Dedifferentiated amniotic fluid mesenchymal stem cell (primary cell): ENCODE measurements around the gene CXCL11.
"Not testable (repeated sequence)": the region's sequence is repeated elsewhere in the genome, so short reads cannot be mapped to it uniquely, and the experiment has no call there.

Source experiments
- DNase-seq: peaks from one replicate; pipeline ENCODE4 v3.0.0-alpha.2; 2016; ENCODE audit errors: extremely low spot score

The CXCL11 gene

GRCh38 chr4:76035799-76036380, at the start of gene CXCL11:
Gene CXCL11, minus strand, starts transcription at chr4:76036070. Its CDS starts 83 bp downstream, at chr4:76035987.
- DNase-seq: no peak

DNA sequence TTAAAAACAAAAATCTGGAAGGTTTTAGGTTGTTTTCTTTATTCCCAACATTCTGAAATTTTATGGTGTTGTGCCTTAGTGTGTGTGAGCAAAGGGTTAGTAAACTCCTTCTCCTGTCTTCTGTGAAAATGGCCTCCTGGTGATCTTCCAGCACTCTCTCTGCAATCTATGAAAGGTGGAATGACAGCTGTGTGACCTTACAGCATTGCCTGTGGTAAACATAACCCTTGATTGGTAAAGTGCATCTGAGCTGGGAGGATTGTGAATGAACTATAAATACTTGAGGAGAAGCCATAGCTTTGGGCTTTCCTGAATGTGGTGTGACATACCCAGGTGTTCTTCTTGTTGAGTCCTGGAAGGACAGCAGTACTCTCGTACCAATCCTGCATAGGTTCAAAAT, 48.7 kb upstream of the CXCL11 start:
- DNase-seq: no peak

DNA sequence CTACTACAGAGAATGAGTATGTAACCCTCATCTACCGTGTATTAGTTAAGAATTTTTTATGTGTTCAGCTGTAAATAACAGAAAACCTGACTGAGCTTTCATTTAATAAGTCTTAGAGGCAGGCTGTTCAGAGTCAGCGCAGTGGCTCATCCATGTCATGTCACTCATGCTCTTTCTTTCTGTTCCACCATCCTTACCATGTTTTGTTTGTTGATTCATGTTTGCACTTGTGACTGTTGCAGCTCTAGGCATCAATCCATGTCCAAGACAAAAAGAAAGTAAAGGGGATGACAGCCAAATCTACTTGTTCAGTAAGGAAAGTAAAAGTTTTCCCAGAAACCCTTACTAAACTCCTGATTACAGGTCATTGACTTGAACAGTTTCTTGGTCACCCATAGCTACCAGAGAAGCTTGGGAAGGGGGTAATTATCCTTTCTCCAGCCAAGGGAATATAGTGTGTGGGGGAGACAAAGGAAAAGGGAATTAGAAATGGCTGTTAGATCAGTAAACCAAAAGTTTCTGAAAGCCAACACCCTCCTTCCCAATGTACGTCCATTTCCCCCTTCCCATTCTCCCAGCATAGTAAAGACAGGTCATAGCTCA, 47.6 kb upstream of the CXCL11 start:
- DNase-seq: no peak

DNA sequence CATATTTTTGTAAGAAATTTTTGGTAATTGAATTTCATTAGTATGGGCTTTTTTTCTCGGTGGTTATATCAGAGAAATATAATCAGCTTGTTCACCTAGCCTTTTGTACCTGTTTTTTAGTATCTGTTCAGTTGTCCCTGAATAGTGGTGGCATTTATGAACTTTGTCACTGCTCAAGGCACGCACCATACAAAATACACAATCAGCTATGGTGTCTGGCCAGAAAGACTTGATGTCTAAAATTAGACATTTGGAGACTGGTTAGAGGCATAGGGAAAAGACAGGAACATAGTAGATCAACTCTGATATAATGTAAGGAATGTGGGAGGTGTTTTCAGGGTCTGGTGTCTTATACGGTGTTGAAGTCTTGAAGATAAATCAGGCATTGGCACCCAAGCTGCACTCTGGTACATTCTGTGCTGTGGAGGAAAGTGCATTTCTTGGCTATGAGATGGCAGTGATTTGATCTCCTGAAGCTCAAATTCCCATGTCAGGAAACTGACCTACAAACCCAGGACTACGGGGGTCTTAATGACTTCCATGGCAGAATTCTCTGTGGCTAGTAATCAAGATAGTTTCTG, 42.3 kb upstream of the CXCL11 start:
- DNase-seq: no peak

DNA sequence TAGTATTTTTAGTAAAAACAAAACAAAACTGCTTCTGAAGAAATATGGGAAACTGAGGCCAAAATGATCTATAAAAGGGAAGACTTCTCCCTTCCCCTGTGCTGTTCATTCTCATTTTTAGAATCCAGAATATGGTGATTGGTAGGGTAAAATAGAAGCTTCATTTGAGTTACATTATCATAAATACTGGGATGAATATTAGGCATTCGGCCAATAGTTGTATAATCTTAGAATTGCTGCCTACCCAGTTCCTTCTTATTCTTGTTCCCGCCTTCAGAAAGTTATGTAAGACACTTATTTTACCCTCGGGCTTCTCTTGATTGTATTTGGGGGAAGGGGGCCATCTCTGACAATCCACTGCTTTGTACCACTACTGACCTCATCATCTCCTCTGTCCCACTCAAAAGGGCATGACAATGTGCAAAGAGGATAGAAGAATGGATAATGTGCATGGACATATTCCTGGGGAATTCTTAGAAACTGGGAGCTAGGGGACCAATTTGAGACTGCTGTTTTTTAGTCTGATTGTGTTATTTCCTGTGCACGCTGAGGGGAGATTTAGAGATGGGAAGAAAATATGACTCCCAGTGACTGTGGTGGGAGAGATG, 39.2 kb upstream of the CXCL11 start:
- no peak for DNase-seq

DNA sequence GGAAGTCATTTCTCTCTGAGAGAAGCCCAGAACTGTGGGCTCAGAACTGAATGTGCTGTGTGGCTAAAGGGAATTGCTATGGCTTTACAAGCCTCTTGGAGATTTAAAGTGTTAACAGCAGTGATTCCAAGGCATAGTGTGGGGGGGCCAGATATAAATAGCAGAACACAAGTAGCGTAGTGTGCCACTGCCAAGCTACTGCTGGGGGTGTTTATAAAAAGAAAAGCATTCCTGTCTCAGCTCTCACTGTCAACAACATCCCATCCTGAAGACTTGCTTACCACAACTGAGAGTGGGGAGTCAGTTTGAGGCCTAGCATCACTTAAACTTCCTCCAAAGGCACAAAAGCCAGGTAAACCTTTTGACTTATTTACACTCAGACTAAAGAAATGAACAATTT, 38.6 kb upstream of the CXCL11 start, which contains the start of gene ART3:
Gene ART3, plus strand, starts transcription at position 242 of the 400 bp plus-strand sequence. CDS start 1,181 bp downstream, outside the sequence.
- DNase-seq: no peak

- no peak for DNase-seq
These were observed 36.9 kb upstream of the CXCL11 start for GRCh38 chr4:76072760-76073159.

DNA sequence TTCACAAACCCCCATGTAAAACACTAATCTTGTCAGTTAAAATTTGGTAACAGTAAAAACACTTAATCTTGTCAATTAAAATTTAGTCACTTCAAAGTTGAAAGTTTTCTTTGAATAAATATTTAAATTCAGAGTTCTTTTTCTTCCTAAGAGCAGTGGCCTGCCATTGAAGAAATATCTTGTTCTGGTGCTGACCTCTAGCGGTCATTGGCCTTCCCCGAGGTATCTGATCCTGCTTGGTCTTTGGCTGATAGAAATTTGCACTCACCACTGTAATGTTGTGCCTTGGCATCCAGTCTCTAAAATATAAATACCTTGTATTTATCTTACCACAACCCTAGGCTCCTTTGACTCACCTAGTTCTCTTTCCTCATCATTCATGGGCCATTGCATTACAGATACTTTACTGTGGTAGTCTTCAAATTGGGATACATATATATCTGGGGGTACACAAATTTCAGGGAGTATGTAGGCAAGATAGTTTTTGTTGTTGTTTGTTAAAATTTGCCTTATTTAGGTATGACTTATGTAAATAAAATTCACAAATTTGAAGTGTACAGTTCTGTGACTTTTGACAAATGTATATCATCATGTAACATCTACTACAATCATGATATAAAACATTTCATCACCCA, 31.9 kb upstream of the CXCL11 start:
- peak; percentile 78 for DNase-seq

- DNase-seq: no peak
These were observed 30.7 kb upstream of the CXCL11 start for GRCh38 chr4:76066546-76066945.

DNA sequence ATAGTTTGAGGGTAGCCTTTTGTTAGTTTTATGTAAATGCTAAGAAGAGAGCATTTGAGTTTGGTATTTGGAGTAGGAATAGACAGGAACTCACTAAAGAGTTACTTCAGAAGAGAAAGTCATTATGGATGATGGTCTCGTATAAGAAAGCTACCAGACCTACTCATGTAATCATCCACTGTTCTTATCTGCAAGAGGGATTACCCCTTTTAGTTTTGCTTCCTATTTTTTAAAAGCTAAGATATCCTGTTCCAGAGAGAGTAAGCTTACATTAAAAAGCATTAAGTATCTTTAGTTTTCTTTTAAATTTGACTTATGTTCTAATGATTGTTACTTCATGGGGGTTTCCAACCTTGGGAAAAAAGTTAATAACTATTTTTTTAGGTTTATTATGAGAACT, 26.1 kb upstream of the CXCL11 start:
- no peak for DNase-seq

DNA sequence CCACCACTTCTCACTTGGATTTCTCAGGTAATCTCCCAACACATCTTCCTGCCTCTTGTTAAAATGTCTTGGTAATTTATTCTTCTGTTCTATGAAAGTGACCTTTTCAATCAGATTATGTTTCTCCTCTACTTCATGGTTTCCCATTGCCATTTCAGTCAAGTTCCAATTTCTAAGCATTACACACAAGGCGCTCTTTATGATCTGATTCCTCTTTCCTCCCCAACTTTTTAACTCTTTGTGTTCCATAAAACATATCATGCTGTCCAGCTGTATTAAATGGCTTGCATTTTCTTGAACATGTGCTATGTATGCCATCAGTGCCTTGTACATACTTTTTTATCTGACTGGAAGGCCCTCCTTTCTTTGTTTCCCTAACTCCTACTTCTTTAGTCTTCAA, 25.6 kb upstream of the CXCL11 start:
- DNase-seq: no peak

- DNase-seq: no peak
These were observed 24.6 kb upstream of the CXCL11 start for GRCh38 chr4:76060506-76060905.

DNA sequence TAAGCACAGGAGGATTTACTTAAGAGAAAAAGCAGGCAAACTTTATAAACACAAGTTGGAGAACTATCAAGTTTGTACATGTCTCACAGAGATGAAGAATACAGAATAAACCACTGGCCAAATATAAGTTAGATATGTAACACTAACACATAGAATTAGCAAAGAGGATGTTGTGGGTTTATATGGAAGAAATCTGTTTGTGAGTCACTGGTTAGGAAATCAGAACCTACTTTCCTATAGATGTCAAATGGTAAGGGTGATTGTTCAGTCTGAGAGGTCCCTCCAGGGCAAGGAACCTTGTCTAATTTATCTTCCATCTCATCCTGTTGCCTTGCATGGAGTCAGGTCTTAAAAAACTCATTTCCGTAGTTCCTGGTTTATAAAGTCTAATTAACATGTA, 23.9 kb upstream of the CXCL11 start:
- DNase-seq: no peak

DNA sequence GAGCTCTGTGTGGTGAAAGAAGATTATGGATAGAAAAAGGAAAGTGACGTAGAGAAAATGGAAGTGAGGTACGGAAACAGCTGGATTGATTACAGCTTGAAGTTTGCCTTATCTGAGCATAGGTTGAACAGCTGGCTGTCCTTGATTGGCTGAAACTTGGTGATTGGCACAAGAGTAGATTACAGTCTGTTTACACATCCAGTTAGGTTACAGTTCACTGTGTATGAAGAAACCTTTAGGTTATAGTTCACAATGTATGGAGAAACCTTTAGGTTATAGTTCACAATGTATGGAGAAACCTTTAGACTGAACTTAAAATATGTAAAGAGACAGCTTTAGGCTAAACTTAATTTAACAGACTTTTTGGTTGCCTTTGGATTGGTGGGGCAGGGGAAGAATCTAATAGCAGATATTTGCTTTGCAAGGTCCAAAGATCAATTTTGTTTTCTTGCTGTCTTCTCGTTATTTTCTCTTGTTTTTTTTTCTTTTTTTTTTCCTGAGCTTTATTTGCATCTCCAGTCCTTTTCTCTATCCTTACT, 23.1 kb upstream of the CXCL11 start:
- no peak for DNase-seq

DNA sequence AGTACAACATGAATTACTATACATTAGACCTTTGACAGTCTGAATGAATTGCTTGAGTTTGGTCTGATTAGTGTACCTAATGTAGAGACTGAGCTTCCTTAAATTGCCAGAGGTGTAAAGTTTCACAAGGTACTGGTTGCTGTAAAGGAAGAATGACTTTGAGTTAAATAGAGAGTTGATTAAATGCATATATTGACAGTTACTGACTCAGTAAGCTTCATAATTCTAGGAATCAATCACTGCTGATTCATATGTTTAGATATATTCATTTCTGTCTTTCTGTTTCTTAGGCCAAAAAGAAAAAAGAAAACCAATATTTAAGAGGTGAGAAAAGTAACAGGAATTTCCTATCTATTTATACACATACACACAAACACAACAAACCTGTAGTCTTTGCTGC, 22.4 kb upstream of the CXCL11 start:
- no peak for DNase-seq

DNA sequence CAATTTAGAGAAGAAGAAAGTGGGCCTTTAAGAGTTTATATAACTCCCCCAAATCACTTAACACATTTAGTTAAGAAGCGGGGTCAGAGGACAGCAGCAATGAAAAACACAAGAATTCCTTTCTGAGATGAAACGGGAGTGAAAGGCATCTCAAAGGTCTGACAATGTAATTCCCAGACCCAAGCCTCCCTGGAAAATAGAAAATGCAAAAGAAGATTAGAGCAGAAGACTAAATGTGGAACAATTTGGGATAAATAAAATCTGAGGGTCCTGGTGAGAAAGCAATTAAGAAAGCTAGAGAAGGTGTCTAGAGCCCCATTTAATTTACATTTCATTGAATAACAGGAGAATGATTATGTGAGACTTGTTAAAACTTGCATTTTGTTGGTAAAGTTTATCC, 19.6 kb upstream of the CXCL11 start:
- DNase-seq: no peak

- DNase-seq: no peak
These were observed 19.1 kb upstream of the CXCL11 start for GRCh38 chr4:76055016-76055415.

DNA sequence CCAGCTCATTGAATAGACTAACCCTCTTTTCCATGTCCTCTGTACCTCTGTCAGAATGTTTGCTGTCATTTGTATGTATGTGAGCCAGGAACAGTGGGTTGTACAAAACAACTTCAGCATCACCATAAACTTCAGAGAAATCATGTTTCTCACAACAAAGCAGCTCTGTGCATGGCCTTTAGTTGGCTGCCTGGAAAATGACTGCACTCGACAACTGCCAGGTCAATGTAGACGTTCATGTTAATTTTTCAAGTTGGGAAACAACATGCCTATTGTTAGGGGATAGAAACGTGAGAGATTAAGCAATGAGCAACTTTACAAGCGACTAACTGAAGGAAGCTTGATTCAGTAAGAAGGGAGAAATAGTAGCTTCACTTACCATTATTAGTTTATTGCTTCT, 17.9 kb upstream of the CXCL11 start:
- DNase-seq: no peak

DNA sequence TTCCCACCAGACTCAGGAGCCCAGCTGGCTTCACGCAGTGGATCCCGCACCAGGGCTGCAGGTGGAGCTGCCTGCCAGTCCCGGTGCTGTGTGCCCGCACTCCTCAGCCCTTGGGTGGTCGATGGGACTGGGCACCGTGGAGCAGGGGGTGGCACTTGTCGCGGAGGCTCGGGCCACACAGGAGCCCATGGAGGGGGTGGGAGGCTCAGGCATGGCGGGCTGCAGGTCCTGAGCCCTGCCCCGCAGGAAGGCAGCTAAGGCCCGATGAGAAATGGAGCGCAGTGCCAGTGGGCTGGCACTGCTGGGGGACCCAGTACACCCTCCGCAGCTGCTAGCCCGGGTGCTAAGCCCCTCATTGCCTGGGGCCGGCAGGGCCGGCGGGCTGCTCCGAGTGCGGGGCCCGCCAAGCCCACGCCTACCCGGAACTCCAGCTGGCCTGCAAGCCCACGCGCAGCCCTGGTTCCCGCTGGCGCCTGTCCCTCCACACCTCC, 14.7 kb upstream of the CXCL11 start:
- DNase-seq: not testable (repeated sequence)

GRCh38 chr4:76049860-76050416, 14.1 kb upstream of the CXCL11 start:
- not testable (repeated sequence) for DNase-seq

DNA sequence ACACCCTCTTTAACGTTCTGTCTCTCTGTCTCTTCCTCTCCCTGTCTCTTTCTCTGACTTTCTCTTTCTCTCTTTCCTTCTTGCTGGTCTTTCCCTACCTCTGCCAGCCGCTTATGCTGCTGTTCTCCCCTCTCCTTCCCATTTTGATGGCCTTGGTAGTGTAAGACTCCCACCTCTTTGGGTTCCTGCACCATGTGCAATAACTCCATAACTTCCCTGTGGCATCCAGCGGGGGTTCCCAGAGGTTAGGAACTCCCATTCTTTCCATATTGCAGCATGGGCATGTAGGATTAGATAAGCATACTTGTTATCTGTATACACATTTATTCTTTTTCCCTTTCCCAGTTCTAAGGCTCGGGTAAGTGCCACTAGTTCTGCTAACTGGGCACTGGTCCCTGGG, 8.8 kb upstream of the CXCL11 start:
- not testable (repeated sequence) for DNase-seq

DNA sequence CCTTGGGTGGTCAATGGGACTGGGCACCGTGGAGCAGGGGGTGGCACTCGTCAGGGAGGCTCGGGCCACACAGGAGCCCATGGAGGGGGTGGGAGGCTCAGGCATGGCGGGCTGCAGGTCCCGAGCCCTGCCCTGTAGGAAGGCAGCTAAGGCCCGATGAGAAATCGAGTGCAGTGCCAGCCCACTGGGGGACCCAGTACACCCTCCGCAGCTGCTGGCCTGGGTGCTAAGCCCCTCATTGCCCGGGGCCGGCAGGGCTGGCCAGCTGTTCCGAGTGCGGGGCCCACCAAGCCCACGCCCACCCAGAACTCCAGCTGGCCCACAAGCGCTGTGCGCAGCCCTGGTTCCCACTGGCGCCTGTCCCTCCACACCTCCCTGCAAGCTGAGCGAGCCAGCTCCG, 7.4 kb upstream of the CXCL11 start:
- not testable (repeated sequence) for DNase-seq
